Osteoblast (primary cell): ENCODE results near the gene SPRR4. TPM values are rescaled to one million over a fixed set of nuclear protein-coding genes. Genes with fewer than 3 reads are reported as not detected.

Source experiments
- DNase-seq: peaks from one replicate; pipeline ENCODE4 v3.0.0; 2011; ENCODE audit warnings: low spot score, mixed read lengths; ENCODE audit not compliant: insufficient read length; ENCODE audit errors: missing footprints
- H2AFZ ChIP-seq: 2 replicates; pipeline ENCODE4 v1.6.0; 2011; ENCODE audit warnings: mild to moderate bottlenecking, low read length
- H3K27ac ChIP-seq: 2 replicates; pipeline ENCODE4 v1.5.1; 2011; ENCODE audit warnings: mild to moderate bottlenecking, low read depth, low read length, moderate library complexity
- H3K27me3 ChIP-seq: 2 replicates; pipeline ENCODE4 v1.6.0; 2012; ENCODE audit warnings: mild to moderate bottlenecking, control low read depth, inconsistent platforms, low read length, moderate library complexity; ENCODE audit not compliant: insufficient read depth
- H3K36me3 ChIP-seq: 2 replicates; pipeline ENCODE4 v1.5.1; 2011; ENCODE audit warnings: mild to moderate bottlenecking, low read length, control low read depth, moderate library complexity; ENCODE audit not compliant: insufficient read depth
- H3K4me1 ChIP-seq: 2 replicates; pipeline ENCODE4 v1.5.1; 2011; ENCODE audit warnings: mild to moderate bottlenecking, low read length, control low read depth, moderate library complexity; ENCODE audit not compliant: insufficient read depth
- H3K4me2 ChIP-seq: 2 replicates; pipeline ENCODE4 v1.6.0; 2011; ENCODE audit warnings: mild to moderate bottlenecking, low read length; ENCODE audit not compliant: insufficient read depth
- H3K4me3 ChIP-seq: fragments of 200-600 bp; sonication (generic); 3 replicates; pipeline ENCODE4 v1.5.1; 2012; ENCODE audit warnings: mild to moderate bottlenecking, low read length, inconsistent platforms; ENCODE audit not compliant: insufficient read depth
- H3K79me2 ChIP-seq: 2 replicates; pipeline ENCODE4 v1.6.0; 2012; ENCODE audit warnings: mild to moderate bottlenecking, low read length, control low read depth, inconsistent platforms; ENCODE audit not compliant: insufficient read depth
- H3K9me3 ChIP-seq: 2 replicates; pipeline ENCODE4 v1.5.1; 2011; ENCODE audit warnings: low read depth, low read length, control low read depth
- H4K20me1 ChIP-seq: 2 replicates; pipeline ENCODE4 v1.6.0; 2012; ENCODE audit warnings: mild to moderate bottlenecking, low read length, control low read depth; ENCODE audit not compliant: insufficient read depth
- CTCF ChIP-seq: IDR thresholded peaks from 2 replicates; pipeline ENCODE4 v1.5.1; 2011; ENCODE audit warnings: mild to moderate bottlenecking, low read depth, low read length, moderate library complexity; ENCODE audit errors: extremely low read depth
- total RNA-seq: library from RNA; depleted of rRNA; stranded (reverse); fragments of >200 nt; gene quantifications from 2 replicates; pipeline ENCODE4 v1.2.3, GENCODE V29; 2012

The SPRR4 gene
- total RNA-seq, 1 donor = not detected

- no peak overlapping the region for H3K4me3 ChIP-seq
- H2AFZ ChIP-seq = no peak overlapping the region
- TF ChIP-seq CTCF = no peak
- H3K4me2 ChIP-seq = no peak overlapping the region
- no peak overlapping the region for H3K27ac ChIP-seq
- H3K79me2 ChIP-seq = no peaks in the 10 kb centered on the region
- no peaks in the 10 kb centered on the region for H3K4me1 ChIP-seq
- no peaks in the 10 kb centered on the region for H3K27me3 ChIP-seq
- no peaks in the 10 kb centered on the region for H3K9me3 ChIP-seq
- no peaks in the 10 kb centered on the region for H4K20me1 ChIP-seq
- DNase-seq = no peak
- H3K36me3 ChIP-seq = no peaks in the 10 kb centered on the region
Measured at GRCh38 chr1:152932170-152932811, 38.2 kb upstream of the SPRR4 start.

GRCh38 chr1:152933196-152933595, 37.3 kb upstream of the SPRR4 start:
- Histone ChIP-seq H3K79me2 (no peaks in the 10 kb centered on the region), H3K4me2 (no peak overlapping the region), H3K4me1 (no peaks in the 10 kb centered on the region), H3K4me3 (no peak overlapping the region), H3K27ac (no peak overlapping the region), H3K27me3 (no peaks in the 10 kb centered on the region), H2AFZ (no peak overlapping the region), H3K9me3 (no peaks in the 10 kb centered on the region), H3K36me3 (no peaks in the 10 kb centered on the region), H4K20me1 (no peaks in the 10 kb centered on the region)
- TF ChIP-seq CTCF = no peak
- no peak for DNase-seq

GRCh38 chr1:152940614-152941013, 29.8 kb upstream of the SPRR4 start:
- no peaks in the 10 kb centered on the region for H3K4me1 ChIP-seq
- no peaks in the 10 kb centered on the region for H3K9me3 ChIP-seq
- no peak for DNase-seq
- H3K4me2 ChIP-seq = no peak overlapping the region
- no peaks in the 10 kb centered on the region for H4K20me1 ChIP-seq
- no peaks in the 10 kb centered on the region for H3K79me2 ChIP-seq
- no peaks in the 10 kb centered on the region for H3K36me3 ChIP-seq
- no peak overlapping the region for H3K4me3 ChIP-seq
- H2AFZ ChIP-seq = no peak overlapping the region
- H3K27ac ChIP-seq = no peak overlapping the region
- no peak for TF ChIP-seq CTCF
- H3K27me3 ChIP-seq = no peaks in the 10 kb centered on the region

GRCh38 chr1:152941037-152941711, 29.3 kb upstream of the SPRR4 start:
- Histone ChIP-seq H3K27ac (no peak overlapping the region), H3K4me1 (no peaks in the 10 kb centered on the region), H3K36me3 (no peaks in the 10 kb centered on the region), H3K9me3 (no peaks in the 10 kb centered on the region), H3K79me2 (no peaks in the 10 kb centered on the region), H3K27me3 (no peaks in the 10 kb centered on the region), H4K20me1 (no peaks in the 10 kb centered on the region), H2AFZ (no peak overlapping the region), H3K4me2 (no peak overlapping the region), H3K4me3 (no peak overlapping the region)
- no peak for DNase-seq
- no peak for TF ChIP-seq CTCF
